ENCODE measurements around the gene CTIF.

- TF ChIP-seq EZH2 (IDR thresholded peaks at IDR 0.05) = no peak
- TF ChIP-seq POLR2AphosphoS5 (IDR thresholded peaks at IDR 0.05; ENCODE audit: borderline replicate concordance, low read depth, low read length) = no peak
- TF ChIP-seq FOXP2 (optimal IDR thresholded peaks at IDR 0.05; ENCODE audit: control extremely low read depth, extremely low read length, insufficient read depth) = no peak
These were observed 263.9 kb downstream of the CTIF start for GRCh38 chr18:48802543-48803290.
